Measurements from ENCODE around the gene BCLAF1.

The BCLAF1 gene

GRCh38 chr6:136216503-136217401 lies 72.9 kb downstream of the BCLAF1 start:
- in situ Hi-C loops (cut with HindIII; ENCODE audit: low pct_ligation_motif_present, low pct_unique_long_range_greater_than_20kb, low sequenced_read_pairs), result no loop called here
- DNase-seq, result no peak

- DNase-seq, result no peak
- in situ Hi-C loops (cut with HindIII; ENCODE audit: low pct_ligation_motif_present, low pct_unique_long_range_greater_than_20kb, low sequenced_read_pairs), result no loop called here
Observed at GRCh38 chr6:136213853-136214252, 75.8 kb downstream of the BCLAF1 start.

- in situ Hi-C loops (cut with HindIII; ENCODE audit: low pct_ligation_motif_present, low pct_unique_long_range_greater_than_20kb, low sequenced_read_pairs), result no loop called here
- no peak for DNase-seq
Observed at GRCh38 chr6:136213012-136213539, 76.6 kb downstream of the BCLAF1 start.

GRCh38 chr6:136212608-136213007 lies 77.0 kb downstream of the BCLAF1 start:
- DNase-seq, result no peak
- in situ Hi-C loops (cut with HindIII; ENCODE audit: low pct_ligation_motif_present, low pct_unique_long_range_greater_than_20kb, low sequenced_read_pairs), result no loop called here

GRCh38 chr6:136210398-136211165 lies 79.1 kb downstream of the BCLAF1 start:
- in situ Hi-C loops (cut with HindIII; ENCODE audit: low pct_ligation_motif_present, low pct_unique_long_range_greater_than_20kb, low sequenced_read_pairs), result no loop called here
- DNase-seq, result no peak

GRCh38 chr6:136209496-136209895 lies 80.2 kb downstream of the BCLAF1 start:
- in situ Hi-C loops (cut with HindIII; ENCODE audit: low pct_ligation_motif_present, low pct_unique_long_range_greater_than_20kb, low sequenced_read_pairs), result no loop called here
- DNase-seq, result no peak

- in situ Hi-C loops (cut with HindIII; ENCODE audit: low pct_ligation_motif_present, low pct_unique_long_range_greater_than_20kb, low sequenced_read_pairs), result no loop called here
- DNase-seq, result no peak
Observed at GRCh38 chr6:136208783-136209182, 80.9 kb downstream of the BCLAF1 start.

Measured in ACHN (cell line).